HS-5 (cell line): ENCODE results near the gene TMTC2.
"Not testable (repeated sequence)": the region's sequence is repeated elsewhere in the genome, so short reads cannot be mapped to it uniquely, and the experiment has no call there.

Source experiments
- DNase-seq: peaks from one replicate; pipeline ENCODE4 v3.0.0-alpha.2; 2012; ENCODE audit warnings: low read depth

TMTC2 gene

DNA sequence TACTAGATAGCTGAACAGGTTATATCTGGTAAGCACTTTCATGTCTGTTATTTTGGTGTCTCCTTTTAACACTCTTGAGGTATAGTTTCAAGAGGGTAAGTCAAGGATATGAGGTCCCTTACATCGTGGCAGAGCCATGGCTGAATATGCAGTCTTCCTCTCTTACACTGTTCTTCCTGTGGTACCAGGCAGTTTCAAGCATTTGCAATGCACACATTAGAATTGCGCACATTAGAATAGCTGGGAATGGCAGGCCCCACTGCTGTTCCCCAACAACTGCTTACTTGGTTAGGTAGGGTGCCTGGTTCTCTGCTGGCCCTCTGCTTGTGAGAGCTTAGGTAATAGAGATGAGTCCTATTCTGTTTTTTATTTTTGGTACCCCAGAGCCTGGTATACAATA lies 41.2 kb downstream of the TMTC2 start:
- DNase-seq = no peak

DNA sequence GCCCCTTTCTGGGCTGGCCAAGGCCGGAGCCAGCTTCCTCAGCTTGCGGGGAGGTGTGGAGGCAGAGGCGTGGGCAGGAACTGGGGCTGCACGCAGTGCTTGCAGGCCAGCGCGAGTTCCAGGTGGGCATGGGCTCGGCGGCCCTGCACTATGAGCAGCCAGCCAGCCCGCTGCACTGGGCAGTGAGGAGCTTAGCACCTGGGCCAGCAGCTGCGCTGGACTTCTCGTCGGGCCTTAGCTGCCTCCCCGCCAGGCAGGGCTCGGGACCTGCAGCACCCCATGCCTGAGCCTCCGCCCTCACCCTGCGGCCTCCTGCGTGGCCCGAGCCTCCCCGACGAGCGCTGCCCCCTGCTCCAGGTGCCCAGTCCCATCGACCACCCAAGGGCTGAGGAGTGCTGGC lies 42.0 kb downstream of the TMTC2 start:
- DNase-seq = no peak

DNA sequence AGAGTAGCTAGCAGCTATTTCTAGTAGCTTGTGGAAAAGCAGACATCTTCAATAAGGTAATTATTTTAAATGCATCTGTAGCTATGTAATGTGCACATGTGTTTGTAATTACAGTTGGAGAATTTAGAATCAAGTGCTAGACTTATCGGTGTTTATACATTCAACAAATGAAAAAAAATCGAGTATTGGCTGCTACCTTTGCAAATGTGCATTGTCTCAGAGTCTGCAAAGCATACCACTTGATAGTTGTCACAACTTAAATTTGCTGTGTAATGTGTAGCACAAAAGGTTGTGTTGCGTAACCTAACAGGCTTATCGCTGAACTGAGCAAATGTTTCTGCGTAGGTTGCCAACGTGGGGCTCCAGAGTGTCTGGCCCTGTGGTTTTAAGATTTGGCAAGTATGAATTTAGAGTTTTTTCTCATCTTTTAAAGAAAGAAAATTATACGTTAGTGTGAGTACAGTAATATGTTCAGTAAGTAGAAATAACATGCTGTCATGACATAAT lies 44.3 kb downstream of the TMTC2 start:
- DNase-seq = no peak

DNA sequence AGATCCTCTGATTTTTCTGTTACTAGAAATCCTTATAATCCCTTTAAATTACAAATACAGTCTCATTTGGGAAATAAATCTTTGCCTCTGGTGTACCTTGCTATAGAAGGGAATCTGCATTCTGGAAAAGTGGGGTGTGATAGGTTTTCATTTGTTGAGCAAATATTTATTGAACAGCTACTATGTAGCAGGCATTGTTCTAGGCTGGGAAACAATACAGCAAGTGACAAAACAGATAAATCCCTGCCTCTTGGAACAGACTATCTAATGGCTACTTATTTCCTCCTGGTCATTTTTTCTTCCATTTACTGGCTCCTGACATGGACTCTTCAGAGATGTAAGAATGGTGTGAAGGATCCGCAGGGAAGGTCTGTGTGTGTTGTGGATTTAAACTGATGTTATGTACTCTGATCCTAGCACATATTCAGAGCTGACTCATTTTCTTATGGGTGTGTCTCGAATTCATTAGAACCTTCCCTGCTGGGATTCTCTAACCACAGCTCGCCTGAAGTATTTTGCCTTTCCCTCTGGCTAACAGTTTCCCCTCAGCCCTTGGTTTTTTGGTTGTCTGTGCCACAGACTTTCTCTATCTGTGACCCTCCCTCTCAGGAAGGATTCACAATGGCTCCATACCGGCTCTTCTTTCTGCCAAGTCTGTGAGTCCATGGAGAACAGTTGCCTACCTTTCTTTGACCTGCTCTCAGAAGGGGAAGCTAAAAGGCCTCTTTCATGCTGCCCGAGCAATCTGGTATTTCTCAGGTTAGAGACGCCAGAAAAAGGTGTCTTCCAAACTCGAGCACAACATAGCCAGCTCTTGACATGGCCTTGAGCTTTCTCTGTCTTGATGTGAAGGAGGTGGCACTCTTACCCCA lies 53.7 kb downstream of the TMTC2 start:
- DNase-seq = peak; percentile 55

DNA sequence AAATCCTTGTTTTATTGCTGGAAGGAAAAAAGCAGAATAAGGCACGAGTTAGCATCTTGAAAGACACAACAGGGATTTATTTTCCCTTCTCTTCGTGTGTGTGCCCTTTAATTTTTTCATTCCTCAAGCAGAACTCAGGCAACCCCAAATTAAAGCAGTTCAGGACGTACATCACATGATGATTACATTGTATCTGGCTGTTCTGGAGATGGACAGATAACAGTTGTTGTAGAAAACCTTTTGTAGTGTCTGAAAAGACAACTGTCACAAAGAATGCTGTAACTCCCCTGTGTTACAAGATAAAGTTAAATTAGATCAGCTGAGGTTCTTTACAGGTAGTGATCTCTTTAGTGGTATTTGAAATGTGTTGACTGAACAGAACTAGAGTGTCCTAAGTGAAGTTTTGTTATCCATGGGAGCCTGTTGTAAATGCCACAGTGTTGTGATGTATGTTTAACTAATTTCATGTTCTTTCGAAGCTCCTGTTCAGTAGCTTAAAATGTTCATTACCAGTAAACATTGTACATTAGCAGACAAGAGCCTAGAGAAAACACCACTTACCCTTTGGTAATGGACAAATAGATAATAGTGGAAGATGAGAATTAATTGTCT lies 58.5 kb downstream of the TMTC2 start:
- no peak for DNase-seq

DNA sequence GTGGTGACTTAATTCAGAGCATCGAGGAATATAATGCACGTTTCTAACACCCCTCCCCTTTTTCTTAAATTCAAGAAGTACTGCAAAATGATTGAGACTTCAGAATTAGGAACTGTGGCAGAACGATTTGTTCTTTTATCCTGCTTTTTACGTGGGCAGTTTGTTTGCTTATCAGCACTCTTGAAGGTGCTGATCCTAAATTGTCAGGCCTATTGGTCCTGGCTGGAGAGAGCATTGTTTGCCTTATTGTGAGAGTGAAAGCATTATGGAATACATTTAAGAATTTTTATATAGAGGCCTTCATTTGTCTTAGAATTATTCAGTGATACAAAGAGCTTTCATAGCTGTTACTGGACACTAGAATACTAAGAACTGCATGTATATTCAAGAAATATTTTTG lies 59.1 kb downstream of the TMTC2 start:
- no peak for DNase-seq

DNA sequence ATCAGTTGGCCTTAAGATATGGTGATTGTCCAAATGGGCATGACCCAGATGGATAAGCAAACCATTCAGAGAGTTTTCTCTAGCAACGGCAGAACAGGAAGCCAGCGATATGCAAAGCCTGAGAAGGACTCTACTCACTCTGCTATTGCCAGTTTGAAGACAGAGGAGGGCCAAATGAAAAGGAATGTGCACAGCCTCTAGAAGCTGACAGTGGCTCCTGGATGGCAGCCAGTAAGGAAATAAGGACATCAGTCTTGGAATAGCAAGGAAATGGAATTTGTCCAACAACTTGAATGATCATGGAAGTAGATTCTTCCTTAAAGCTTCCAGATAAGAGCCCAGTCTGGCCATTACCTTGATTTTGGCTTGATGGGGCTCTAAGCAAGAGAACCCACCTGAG lies 60.0 kb downstream of the TMTC2 start:
- no peak for DNase-seq

DNA sequence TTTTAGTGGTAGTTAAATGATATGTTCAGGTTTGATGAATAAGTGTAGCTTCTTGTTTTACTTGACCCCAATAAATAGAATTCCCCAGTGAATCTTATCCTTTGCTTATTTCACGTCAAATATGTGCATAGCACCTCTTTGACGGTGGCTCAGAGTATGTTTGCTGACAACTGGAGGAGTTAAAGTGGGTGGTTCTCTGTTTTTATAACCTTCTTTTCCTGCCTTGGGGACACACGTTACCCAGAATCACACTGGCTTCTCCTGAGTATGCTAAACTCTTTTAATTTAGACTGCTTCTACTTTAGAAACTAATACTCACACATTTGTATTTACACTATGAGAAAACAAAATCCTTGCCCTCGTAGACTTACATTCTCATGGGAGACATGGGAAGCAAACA lies 62.3 kb downstream of the TMTC2 start:
- DNase-seq = no peak

DNA sequence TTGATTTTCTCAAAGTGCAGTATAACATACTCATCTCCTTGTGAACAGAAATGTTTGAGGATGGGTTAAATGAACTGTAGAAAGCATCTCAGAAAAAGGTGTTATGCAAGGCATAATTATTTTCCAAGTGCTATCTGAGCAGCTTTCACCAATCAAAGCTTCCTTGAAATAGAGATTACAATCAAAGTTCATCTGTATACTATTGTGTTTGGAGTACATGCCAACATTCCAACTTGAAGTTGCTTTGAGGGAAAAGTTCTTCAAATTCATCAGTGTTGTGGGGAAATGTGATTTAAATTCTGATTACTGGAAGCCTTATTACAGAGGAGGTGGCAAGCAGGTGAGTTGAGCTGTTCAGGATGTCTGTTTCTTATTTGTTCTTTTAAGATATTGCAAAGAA lies 68.2 kb downstream of the TMTC2 start:
- no peak for DNase-seq

DNA sequence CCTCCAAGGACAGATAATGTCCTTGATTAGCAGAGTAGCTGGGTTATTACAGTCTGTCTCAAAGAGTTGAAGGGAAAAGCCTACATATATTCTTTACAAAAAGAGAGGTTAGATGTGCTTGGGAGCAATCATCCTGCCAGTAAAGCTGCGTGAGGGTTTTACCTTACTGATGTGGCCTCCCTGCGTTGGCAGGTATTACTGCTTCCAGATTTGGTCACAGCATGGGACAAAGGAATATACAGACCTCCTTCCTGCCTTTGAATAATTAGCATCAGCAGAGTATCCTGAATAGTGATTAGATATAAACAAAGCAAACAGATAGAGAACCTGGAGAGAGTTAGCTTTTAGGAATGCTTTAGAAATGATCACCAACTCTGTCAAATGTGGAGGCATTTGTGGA lies 69.6 kb downstream of the TMTC2 start:
- DNase-seq = no peak

DNA sequence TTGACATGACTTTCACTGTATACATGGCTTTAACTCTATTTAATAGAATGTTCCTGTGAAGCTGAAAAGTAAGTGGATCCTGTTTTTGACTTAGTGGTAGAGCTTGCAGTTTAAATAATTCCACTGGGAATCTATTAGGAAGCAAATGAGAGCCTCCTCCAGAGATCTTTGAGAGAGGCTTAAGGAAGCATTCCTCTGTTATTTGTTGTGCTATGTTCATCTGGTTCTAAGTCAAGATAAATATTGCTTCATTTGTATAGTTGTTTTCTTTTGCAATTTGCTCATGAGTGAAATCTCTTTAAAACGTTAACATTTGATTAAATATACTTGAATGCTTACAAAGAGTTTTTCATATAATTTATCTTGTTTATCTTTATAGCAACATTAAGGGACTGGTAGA lies 70.4 kb downstream of the TMTC2 start:
- no peak for DNase-seq

DNA sequence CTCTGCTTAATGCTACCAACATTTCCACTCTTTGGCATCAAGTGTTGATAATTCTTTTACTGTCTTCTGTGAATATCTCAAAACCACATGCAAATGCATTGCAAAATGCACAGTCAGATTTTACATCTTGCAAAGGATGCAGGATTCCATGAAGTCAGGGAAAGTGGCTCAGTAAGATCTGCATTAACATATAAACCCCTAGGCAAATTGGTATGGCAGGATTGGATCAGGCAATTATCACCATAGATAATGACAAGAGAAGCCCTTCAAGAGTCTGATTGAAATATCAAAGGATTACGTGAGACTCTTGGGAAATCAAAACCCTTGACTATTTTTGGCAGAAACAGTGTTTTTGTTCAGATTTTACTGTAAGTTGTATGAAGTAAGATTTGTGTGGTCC lies 71.0 kb downstream of the TMTC2 start:
- DNase-seq = no peak

DNA sequence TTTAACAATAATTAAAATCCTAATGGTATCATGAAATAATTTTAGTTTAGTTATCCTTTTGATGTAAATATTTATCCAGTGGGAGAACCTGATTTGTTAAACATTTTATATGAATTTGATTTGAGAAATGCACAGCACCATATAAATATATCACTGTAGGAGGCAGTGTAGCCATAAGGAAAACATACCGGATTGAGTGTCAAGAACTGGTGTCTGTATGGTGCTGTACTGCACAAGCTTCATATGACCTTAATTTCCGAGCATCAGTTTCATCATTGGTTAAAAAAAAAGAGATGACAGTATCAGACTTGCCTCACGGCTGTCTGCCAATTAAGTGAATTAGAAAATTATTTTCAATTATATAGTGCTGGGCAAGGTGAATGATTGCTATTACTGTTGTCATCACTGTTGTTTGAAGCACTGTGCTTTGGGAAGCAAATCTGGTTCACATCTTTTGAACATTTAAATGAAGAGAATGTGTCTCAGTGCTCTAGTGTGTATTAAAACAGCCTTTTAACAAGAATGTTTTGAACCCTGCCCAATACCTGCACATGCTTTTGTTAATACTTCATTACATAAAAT lies 72.1 kb downstream of the TMTC2 start:
- DNase-seq = no peak

DNA sequence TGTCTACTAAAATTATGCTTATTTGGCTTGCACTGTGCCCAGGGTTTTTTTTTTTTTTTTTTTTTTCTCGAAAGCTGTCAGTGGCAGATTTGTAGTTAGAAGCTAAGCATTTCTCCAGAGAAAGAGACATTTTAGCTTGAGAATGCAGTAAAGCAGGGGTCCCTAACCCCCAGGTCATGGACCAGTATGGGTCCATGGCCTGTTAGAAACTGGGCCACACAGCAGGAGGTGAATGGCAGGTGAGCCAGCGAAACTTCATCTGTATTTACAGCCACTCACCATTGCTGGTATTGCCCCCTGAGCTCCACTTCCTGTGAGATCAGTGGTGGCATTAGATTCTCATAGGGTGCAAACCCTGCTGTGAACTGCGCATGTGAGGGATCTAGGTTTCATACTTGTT lies 73.7 kb downstream of the TMTC2 start:
- DNase-seq = no peak

DNA sequence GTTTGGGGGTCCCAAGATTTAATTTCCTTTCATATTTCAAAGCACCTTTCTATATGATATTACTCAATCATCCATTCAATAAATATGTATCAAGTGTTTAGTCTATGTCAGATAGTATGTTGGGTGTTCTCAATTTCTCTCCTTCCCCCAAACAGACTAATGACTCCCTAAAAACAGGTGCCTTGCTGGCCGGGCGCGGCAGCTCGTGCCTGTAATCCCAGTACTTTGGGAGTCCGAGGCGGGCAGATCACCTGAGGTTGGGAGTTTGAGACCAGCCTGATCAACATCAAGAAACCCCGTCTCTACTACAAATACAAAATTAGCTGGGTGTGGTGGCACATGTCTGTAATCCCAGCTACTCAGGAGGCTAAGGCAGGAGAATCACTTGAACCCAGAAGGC lies 78.5 kb downstream of the TMTC2 start:
- DNase-seq = not testable (repeated sequence)

DNA sequence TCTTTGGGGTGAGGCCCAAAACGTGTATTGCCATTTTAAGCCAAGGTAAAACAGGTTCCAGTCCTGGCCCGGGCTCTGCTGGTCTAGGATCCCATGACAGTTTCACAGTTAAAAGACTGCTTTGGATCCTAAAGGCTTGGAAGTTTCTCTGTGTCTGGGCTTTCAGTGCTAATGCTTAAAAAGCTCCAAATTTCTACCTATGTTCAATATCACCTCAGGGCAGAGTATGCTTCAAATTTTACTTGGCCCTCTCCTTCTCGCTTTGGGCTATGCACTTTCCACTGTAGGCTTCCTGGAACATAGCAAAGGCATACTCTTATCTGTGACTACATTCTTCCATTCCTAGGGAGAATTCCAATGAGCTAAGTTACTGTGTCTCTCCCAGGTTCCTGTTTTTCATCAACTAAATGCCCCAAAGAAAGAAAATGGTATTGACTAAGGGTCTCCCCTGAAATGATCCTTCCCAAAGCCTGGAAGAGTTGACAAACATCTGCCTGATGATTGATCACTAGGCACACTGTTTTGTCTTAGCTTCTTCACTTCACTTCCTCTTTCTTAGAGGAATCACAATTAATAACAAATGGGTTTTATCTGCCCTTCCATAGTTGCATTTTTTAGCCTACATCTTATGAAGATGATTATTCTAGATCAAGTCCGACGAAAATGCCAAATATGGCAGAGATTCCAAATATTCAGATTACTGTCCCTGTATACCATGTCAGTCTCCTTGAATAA lies 79.4 kb downstream of the TMTC2 start:
- DNase-seq = no peak

DNA sequence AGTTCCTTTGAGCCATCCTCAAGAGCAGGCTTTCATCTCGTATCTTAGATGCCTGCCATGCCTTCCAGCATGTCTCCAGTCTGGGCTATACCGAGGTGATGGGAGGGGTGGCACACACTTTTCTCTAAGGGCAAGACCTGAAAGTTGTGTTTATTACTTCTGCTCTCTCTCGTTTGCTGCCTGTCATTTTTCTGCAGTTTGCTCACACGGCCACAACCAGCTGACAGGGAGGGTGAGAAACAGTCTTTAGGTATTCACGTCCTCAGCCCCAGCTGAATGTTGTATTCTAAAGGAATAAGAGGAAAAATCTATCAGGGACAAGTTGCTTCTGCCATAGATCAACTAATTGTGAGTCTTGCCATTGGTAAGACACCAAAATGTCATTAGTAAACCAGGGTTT lies 88.0 kb downstream of the TMTC2 start:
- DNase-seq = no peak

DNA sequence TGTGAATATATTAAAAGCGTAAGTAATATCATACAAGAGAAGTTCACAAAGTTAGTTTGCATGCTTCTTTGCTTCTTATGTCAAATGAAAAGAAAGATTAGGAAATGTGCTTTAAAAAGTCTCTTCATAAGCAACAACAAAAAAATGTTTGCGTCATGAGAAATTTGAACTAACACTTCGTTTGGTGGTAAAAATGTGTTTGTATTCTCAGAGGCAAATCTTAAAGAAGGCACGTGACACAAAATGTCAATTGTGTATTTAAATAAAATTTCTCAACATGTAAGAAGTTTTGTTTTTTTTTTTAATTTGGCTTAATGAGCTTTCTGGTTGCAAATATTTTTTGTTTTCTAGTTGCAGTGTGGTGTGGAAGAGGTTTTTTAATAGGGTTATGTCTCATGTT lies 93.8 kb downstream of the TMTC2 start:
- DNase-seq = no peak

DNA sequence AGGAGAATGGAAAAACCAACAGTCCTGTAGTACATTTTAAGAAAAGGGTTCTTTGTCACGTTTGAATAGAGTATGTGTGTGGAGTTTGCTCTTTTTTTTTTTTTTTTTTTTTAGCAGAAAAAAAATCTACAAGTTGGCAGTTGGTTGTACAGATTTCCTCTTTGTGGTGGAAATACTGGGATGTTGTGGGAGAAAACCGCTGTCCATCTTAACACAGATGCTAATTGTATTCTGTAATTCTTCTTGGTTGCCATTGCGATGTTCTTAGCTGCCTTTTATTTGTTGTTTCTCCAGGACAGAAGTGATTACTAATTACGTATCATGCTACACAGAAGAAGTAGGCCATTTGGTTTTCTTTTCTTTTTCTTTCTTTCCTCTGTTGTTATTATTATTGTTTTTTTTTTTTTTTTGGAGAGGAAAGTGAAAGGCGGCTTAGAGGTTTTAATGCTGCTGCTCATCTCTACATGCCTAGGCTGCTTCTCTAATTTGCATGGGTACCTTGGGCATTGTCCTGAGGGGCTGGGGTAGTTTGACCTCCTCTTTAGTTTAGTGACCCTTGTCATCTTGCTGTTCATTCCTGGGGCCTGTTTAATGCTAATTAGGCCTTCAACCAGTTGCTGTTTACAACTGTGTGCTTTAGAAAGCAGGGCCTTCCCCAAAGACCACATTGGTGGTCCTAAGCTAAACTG lies 94.7 kb downstream of the TMTC2 start:
- no peak for DNase-seq

DNA sequence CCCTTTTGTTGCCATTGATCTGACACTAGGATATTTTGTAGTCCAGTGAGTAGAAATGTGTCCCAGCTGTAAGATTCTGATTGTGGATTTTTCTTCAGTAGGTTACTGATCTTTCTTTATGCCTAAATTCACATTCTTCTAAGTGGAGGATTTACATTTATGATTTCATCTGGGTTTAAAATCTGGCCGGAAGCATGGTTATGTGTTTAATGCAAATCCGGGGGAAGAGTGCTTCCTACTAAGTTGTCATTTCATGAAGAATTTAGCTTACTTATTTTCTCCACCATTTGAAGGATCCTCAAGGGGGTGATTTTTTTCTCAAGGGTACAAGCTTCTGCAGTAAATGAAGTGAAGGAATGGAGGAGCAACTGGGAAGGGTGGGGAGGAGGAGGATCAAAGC lies 96.7 kb downstream of the TMTC2 start:
- no peak for DNase-seq

DNA sequence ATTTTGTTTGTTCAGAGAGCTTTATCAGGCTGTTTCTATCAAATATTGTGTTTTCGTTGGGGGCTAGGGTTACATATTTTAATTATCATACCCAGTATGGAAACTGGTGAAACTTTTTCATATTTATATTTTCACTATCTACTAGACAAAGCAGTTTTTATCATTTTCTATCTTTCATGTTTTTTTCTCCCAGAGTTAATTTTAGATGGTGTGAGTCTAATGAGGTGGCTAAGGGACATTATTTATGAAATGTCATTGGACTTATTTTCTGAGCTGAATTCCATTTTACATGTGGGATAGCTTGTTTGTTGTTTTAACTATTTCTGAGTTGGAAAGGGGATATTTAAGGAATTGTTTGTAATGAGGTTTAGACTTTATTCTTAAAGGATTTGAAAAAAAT lies 100.3 kb downstream of the TMTC2 start:
- no peak for DNase-seq

DNA sequence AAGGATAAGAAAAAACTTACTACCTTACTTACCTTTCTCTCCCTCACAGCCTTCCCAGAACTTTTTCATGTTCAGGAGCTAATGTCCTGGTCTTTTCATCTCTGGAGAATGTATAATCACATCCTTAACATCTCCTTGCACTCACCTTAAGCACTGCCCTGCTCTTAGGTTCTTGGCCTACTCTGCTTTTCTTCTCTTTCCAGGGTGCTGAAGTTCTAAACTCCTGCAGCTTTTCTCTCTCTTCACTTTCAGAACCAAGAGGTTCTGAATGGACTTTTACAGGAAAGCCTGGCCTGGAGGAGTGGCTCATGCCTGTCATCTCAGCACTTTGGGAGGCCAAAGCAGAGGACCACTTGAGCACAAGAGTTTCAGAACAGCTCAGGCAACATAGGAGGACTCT lies 101.9 kb downstream of the TMTC2 start:
- DNase-seq = no peak
